GM23338 (cell line): Measurements from ENCODE around the gene PTPRR. TPM values are rescaled to one million over a fixed set of nuclear protein-coding genes. Genes with fewer than 3 reads are reported as not detected.

Source experiments
- CTCF ChIP-seq, 2 experiments: fragments of 200-600 bp in 1 of 2; sonication (generic) in 1 of 2; conservative IDR thresholded peaks; 2 replicates each; pipeline versions ENCODE4 v1.5.1 to v1.6.1; 2016 to 2017; ENCODE audit warnings: antibody characterized with exemption in 2 of 2, low read depth in 2 of 2, mild to moderate bottlenecking in 2 of 2, moderate library complexity in 1 of 2
- EZH2 ChIP-seq: fragments of 200-600 bp; sonication (generic); IDR thresholded peaks from one replicate; pipeline ENCODE4 v1.8.0; 2017; ENCODE audit warnings: antibody characterized with exemption, mild to moderate bottlenecking, low read depth; ENCODE audit not compliant: unreplicated experiment
- JUNB ChIP-seq: IDR thresholded peaks from one replicate; pipeline ENCODE4 v1.6.1; 2016; ENCODE audit warnings: antibody characterized with exemption; ENCODE audit not compliant: unreplicated experiment
- POLR2AphosphoS5 ChIP-seq: IDR thresholded peaks from 2 replicates; pipeline ENCODE4 v1.6.1; 2016; ENCODE audit warnings: antibody characterized with exemption, low read depth
- STAT1 ChIP-seq: IDR thresholded peaks from one replicate; pipeline ENCODE4 v1.6.1; 2016; ENCODE audit warnings: antibody characterized with exemption; ENCODE audit not compliant: unreplicated experiment
- ZNF114 ChIP-seq: fragments of 250-450 bp; sonication (Bioruptor Pico); IDR thresholded peaks from 2 replicates; pipeline ENCODE4 v1.5.0; 2020; ENCODE audit warnings: mild to moderate bottlenecking, moderate library complexity
- ZNF462 ChIP-seq: fragments of 250-450 bp; sonication (Bioruptor Pico); IDR thresholded peaks from 2 replicates; pipeline ENCODE4 v1.5.0; 2020; ENCODE audit warnings: mild to moderate bottlenecking, moderate library complexity
- polyA plus RNA-seq: library from polyadenylated mRNA; unstranded; fragments of >200 nt; fragmentation: Nextera tagmentation; extraction: Ambion mirVana; gene quantifications from 2 replicates; pipeline ENCODE4 v1.2.1, GENCODE V29; 2016
- total RNA-seq: library from RNA; depleted of rRNA; stranded (reverse); fragments of >200 nt; shearing (Covaris generic); gene quantifications from 2 replicates; pipeline ENCODE4 v1.2.3, GENCODE V29; 2014
- TF ChIP-seq, protein P1 (sequence below): IDR thresholded peaks from 2 replicates; pipeline ENCODE4 v1.6.1; 2016; ENCODE audit warnings: antibody characterized with exemption

PTPRR gene
- total and polyA plus RNA-seq, 2 experiments from 2014 or later = 0.26 to 0.76 TPM

DNA sequence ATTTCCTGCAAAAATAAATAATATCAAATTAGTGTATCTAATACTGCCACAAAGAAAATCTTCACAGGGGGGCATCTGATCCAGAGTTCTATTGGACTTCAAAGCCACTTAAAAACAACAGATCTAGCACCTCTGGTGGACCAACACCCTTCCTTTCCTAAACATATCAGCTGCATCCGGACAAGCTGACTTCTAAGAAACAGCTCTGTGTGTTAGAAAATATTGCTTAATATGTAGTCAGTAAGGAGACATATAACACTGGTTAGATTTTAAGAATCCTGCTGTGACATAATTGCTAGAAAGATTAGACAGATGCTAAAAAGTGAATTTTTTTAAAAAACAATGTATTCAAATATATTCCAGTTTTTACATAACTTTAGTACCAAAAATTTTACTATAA, 222.2 kb downstream of the PTPRR start (continued):
- no peak for TF ChIP-seq ZNF462 (CRISPR knock-in tag)
- TF ChIP-seq JUNB = no peak
- TF ChIP-seq STAT1 = no peak
- no peak for TF ChIP-seq EZH2
- TF ChIP-seq ZNF114 (CRISPR knock-in tag) = no peak
- TF ChIP-seq POLR2AphosphoS5 = no peak
- no peak for TF ChIP-seq CTCF (conservative IDR thresholded peaks at IDR 0.05; ENCODE audit: low read depth in 2 of 2)
- TF ChIP-seq, protein P1, sequence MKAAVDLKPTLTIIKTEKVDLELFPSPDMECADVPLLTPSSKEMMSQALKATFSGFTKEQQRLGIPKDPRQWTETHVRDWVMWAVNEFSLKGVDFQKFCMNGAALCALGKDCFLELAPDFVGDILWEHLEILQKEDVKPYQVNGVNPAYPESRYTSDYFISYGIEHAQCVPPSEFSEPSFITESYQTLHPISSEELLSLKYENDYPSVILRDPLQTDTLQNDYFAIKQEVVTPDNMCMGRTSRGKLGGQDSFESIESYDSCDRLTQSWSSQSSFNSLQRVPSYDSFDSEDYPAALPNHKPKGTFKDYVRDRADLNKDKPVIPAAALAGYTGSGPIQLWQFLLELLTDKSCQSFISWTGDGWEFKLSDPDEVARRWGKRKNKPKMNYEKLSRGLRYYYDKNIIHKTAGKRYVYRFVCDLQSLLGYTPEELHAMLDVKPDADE = no peak
